GM19397 (cell line): ENCODE measurements around the gene TUBA8.
"Not testable (repeated sequence)": the region's sequence is repeated elsewhere in the genome, so short reads cannot be mapped to it uniquely, and the experiment has no call there.

ENCODE experiments used
- ATAC-seq: cut with Tn5 transposase; IDR thresholded peaks from one replicate; pipeline ENCODE4 v1.9.1; 2021; ENCODE audit warnings: mild to moderate bottlenecking, moderate library complexity; ENCODE audit not compliant: unreplicated experiment

TUBA8 gene

GRCh38 chr22:18104566-18104965 lies 6.0 kb upstream of the TUBA8 start:
- no peak for ATAC-seq

DNA sequence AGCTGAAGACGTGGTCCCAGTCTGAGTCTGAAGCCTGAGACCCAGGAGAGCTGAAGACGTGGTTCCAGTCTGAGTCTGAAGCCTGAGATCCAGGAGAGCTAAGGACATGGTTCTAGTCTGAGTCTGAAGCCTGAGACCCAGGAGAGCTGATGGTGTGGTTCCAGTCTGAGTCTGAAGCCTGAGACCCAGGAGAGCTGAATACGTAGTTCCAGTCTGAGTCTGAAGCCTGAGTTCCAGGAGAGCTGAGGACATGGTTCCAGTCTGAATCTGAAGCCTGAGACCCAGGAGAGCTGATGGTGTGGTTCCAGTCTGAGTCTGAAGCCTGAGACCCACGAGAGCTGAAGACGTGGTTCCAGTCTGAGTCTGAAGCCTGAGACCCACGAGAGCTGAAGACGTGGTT lies 4.6 kb upstream of the TUBA8 start:
- not testable (repeated sequence) for ATAC-seq

- ATAC-seq: peak; percentile 43
Measured at GRCh38 chr22:18106550-18107341, 3.9 kb upstream of the TUBA8 start.

GRCh38 chr22:18108187-18108586 lies 2.4 kb upstream of the TUBA8 start:
- no peak for ATAC-seq

DNA sequence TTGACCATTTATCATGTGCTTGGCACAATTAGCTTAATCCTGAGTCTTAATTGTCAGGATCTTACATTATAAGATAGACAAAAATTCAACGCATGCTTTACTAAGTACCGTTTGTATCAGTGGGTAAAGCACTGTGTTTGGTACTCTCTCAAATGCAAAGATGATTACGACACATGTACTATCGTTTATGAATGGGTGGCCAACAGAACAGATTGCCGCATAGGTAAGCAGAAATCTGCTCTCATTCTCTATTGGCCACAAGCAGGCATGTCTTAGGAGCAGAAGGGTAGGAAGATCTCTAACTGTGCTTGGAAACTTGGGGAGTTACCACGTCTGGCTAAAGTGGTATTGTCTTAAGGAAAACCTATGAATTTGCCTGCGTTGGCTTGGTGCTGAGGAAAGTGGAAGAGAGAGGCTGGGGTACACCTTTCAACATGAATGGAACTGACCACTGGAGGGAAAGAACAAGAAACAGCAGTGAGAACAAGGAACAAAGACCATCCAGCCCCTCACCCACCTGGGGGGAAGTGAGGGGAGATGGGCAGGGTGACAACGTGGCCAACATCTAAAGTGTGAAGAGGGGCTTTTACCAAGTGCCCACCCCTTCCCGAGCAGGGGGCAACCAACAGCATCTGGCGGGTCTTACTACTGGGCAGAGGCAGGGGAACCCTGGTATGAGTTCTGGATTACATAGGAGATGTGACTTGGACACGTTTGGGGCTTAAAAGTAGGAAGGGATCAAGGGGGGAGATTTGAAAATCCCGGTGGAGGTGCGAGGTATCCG lies 1.0 kb upstream of the TUBA8 start:
- no peak for ATAC-seq

GRCh38 chr22:18110954-18111758 lies 547 bp downstream of the TUBA8 start:
- no peak for ATAC-seq

GRCh38 chr22:18111759-18112330 lies 1.2 kb downstream of the TUBA8 start:
- ATAC-seq: no peak

GRCh38 chr22:18112440-18112839 lies 1.8 kb downstream of the TUBA8 start:
- ATAC-seq: no peak

- ATAC-seq: no peak
Measured at GRCh38 chr22:18113680-18114394, 3.2 kb downstream of the TUBA8 start.

DNA sequence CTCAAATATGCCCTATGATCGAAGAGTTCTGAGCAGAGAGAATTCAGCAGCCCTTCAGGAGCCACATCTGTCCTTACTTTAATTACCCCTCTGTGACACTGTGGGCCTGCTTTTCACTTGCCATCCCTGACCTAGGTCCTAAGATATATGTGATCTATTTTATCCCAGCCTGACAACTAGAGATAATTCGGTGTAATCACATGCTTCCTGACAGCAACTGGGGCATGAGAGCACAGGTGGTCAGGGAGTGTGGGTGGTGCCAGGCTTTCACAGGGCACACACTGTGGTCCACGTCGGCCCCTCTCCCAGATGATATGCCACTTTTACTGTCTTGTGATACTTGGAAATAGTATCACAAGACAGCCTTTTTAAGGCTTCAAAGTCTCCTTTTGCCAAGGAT lies 3.9 kb downstream of the TUBA8 start:
- no peak for ATAC-seq

DNA sequence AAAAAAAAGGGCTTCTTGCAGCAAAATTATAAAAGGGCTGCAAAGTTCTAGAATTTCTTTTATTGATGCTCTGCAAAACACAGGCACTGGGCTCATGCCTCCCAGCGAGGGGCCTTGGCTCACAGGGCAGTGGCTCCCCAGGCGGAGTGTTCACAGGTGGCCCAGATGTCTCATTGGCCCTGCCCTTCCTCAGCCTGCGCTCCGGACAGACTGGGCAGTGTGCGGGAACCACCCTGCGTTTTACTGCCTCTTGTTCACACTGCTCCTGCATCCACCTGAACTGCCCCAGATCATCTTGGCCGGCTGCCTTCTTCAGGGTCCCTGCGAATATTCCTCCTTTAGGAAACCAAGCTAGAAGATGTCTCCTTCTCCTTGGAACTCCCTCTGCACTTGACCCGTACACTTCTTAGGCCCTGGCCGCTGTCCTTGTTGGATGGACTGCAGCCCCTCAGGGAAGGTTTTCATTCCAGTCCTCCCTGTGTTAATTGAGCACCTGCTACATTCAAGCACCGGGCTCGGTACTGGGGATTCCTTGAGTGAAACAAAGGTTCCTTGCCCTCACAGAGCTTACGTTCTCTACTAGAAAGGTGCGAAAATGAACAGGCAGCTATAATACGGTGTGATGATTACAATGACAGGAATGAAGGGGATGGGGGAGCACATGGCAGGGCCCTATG lies 4.5 kb downstream of the TUBA8 start:
- ATAC-seq: no peak

DNA sequence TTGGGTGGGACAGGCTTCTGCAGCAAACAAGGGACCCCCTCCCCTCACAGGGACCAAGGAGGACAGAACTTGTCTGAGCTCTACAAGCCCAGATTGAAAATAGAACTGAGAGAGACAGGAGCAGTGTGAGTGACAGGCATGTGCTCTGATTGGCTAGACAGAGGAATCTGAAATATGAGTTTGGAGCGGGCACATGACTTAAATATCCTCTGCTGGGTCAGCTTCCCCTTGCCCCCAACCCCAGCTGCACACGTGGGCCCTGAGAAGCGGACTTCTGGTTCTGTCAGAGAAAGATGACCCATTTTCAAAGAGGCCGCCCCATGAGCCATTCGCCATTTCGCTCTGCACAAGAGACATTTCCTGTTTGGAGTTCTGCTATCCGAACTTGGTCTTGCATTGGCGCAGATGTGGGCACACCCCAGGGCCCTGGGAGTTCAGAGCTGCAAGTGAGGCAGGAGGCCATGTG lies 5.3 kb downstream of the TUBA8 start:
- no peak for ATAC-seq

DNA sequence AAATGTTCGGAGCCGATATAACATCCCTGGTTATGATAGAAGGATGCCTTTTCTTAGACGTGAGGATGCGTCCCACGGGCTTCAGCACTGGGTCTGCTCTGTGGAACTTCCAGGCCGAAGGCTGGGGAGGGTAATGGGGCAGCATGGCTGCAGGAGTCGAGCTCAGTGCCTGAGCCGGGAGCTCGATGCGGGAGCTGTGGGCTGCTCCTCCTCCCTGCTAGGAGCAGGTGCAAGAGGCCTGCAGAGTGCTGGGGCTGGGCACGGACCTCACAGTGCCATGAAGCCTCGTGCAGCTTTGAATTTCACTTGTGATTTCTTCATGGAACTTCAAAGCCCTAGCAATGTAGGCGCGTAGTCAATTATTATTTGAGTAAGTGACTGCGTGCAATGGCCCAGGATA lies 6.0 kb downstream of the TUBA8 start:
- ATAC-seq: no peak

- ATAC-seq: no peak
Measured at GRCh38 chr22:18118345-18118915, 7.8 kb downstream of the TUBA8 start.

DNA sequence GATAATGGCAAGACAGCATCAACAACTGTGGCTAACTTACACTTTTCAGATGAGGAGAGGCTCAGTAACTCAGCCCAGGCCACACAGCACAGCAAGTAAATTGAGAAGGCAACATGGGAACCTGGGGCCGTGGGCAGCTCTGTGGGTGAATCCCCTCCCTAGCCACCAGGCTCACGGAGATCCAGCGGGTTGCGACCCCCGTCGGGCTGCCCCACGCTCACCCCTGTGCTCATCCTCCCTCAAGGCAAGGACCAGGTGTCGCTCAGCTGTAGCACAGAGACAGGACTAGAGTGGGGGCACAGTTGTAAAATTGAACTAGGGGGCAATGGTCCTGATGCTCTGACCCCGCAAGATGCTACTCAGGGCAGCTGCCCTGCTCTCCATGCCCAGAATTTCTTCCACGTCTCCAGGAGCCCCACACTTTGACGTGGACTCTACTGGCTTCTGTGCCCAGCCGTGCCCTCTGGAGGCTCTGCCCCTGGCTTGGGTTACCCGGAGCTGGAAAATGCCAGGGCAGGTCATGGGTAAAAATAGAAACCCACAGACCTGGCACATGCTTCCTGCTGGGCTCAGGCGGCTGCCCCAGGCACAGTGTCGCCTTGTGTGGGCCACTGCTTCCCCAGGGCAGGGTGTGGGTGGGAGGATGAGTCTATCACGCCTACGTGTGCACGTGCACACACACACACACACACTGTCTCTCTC lies 9.0 kb downstream of the TUBA8 start:
- ATAC-seq: no peak

DNA sequence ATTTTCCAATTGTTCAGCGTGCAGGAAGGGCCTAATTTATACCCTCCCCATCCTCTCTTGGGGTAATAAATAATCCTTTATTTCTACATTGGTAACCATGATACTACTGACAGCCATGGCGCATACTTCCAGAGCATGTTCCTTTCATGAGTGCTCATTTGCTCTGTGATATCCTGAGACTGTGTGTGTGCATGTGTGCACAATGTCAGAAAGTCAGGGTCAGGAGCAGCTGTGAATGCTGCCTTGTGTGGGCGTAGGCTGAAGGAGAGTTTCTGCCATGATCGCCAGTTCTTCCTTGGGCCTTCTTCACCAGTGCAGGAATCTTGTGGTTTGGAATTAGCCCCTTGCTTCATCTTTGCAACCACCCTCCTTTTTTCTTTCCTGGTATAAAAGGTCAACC lies 10.2 kb downstream of the TUBA8 start:
- no peak for ATAC-seq

GRCh38 chr22:18121506-18121905 lies 10.9 kb downstream of the TUBA8 start:
- ATAC-seq: no peak

DNA sequence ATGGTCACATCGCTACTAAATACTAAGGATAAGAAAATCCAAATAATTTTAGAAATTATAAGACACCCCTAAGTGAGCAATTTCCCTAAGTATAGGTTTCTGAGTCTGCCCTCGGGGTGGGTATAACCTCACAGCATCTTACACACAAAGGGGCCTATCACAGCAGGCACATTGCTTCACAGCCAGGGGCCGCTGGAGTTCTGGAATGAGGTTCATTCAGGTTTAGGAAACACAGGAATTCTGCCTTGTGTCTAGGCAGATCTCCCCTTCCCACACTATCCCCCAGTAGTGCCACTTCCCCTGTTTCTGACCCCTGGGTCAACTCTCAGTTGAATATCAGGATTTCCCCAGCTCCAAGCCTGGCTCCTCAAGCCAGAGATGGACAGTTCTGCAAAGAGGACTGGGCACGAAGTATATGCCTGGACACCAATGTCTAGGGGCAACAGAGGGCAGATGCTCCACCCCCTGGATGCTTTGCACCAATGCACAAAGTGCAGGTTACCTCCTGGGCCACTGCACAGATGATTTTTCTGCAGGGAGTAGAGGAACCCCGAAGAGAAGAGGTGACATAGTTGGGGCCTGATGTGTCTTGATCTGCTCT lies 11.4 kb downstream of the TUBA8 start:
- no peak for ATAC-seq
